Activated CD8-positive, alpha-beta T cell treated with anti-CD3 and anti-CD28 coated beads, Interleukin-2, amount 10 ng/mL, durations not matched to agents 7 days and 5 days (primary cell): ENCODE measurements around the gene FAM120B. TPM values are rescaled to one million over a fixed set of nuclear protein-coding genes. Genes with fewer than 3 reads are reported as not detected.
"Not testable (repeated sequence)": the region's sequence is repeated elsewhere in the genome, so short reads cannot be mapped to it uniquely, and the experiment has no call there.

Experiments used
- ATAC-seq: fragments of 150-1000 bp; cut with Tn5 transposase; one replicate; pipeline ENCODE4 v1.10.0; 2021; ENCODE audit warnings: moderate library complexity
- CTCF ChIA-PET: fragments of 350-600 bp; sonication (Branson Sonifier 250); formaldehyde crosslinking; loops from one replicate; lab custom pipeline; 2021; ENCODE audit warnings: antibody characterized with exemption; lab: Charles Lee
- POLR2A ChIA-PET: fragments of 350-600 bp; sonication (Branson Sonifier 250); formaldehyde crosslinking; loops from one replicate; lab custom pipeline; 2021; ENCODE audit warnings: antibody characterized with exemption; lab: Charles Lee
- DNase-seq: peaks from one replicate; pipeline ENCODE4 v3.0.0-alpha.2; 2020
- H3K27ac Mint-ChIP-seq: one replicate; pipeline ENCODE4 v1.8.0; 2021; ENCODE audit warnings: mild to moderate bottlenecking, mixed read lengths
- H3K27me3 Mint-ChIP-seq: one replicate; pipeline ENCODE4 v1.8.0; 2021; ENCODE audit warnings: low read depth, mixed read lengths
- H3K36me3 Mint-ChIP-seq: one replicate; pipeline ENCODE4 v1.8.0; 2021; ENCODE audit warnings: low read depth, mixed read lengths
- H3K4me1 Mint-ChIP-seq: one replicate; pipeline ENCODE4 v1.8.0; 2021; ENCODE audit warnings: low read depth, mixed read lengths
- H3K4me3 Mint-ChIP-seq: one replicate; pipeline ENCODE4 v1.8.0; 2021; ENCODE audit warnings: mild to moderate bottlenecking, mixed read lengths
- H3K9me3 Mint-ChIP-seq: one replicate; pipeline ENCODE4 v1.8.0; 2022; ENCODE audit warnings: mixed read lengths; ENCODE audit not compliant: insufficient read depth
- total RNA-seq, 2 experiments: library from RNA; stranded (reverse); gene quantifications; one replicate each; pipeline ENCODE4 v1.2.3, GENCODE V29; 2021

Gene FAM120B
- total RNA-seq, 2 experiments from 2014 or later: 25.5 to 26.0 TPM

DNA sequence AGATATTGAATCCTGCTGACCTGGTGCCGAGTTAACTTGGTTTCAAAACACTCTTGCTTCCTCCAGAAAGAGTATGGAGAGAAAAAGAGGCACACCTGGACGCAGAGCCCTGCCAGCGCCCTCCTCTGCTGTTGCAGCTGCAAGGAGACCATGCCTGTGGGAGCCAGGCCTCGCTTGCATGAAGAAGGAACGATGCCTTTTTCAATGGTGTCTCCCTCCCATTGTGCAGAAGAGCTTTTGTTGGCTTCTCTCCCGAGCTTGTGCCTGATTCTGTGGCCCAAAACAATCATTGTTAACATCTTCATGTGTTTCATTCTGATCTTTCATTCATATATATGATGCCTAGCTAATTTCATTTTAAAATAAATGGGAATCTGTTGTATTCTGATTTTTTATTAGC lies 98.1 kb downstream of the FAM120B start:
- ATAC-seq: no peak

DNA sequence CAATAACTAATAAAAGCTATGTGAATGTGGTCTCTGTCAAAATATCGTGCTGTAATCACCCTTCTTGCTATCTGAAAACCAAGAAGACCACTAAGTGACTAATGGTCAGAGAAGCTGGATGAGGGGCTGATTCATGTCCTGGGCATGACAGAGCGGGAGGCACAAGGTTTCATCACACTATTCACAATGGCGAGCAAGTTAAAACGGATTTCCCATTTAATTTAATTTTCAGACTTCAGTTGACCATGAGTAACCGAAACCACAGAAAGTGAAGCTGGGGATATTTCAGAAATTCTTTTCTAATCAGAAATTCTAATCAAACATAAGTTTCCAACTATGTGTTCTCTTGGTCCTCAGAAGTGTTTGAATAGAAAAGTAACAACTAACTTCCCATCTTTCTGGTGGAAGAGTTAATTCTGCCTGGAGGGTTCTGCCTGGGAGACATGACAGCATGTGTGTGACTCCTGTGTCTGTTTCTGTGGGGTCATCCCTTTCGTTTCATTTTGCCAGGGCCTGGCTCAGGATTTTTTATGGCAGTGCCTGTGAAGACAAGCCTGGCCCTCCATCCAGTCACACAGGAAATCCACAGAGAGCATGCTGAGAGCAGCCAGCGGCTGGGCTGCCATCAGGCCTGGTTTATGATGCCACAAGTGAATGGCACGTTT lies 98.9 kb downstream of the FAM120B start:
- ChIA-PET CTCF (no interaction called here), POLR2A (no interaction called here)
- Mint-ChIP-seq H3K4me3 (no peak overlapping the region), H3K27ac (no peak overlapping the region), H3K36me3 (peaks cover 33% of the 10 kb centered on the region), H3K9me3 (no peaks in the 10 kb centered on the region), H3K4me1 (peaks cover 4% of the 10 kb centered on the region), H3K27me3 (peaks cover 2% of the 10 kb centered on the region)
- no peak for ATAC-seq
- DNase-seq: no peak

More for the DNA sequence above, 98.1 kb downstream of the FAM120B start:
- CTCF ChIA-PET: interaction anchor here (1.1 kb wide), 1 partner anchor 124 kb away, joined by 3 read pairs; no protein-coding TSS in a partner anchor
- DNase-seq: no peak
- H3K4me3 Mint-ChIP-seq: no peak overlapping the region
- POLR2A ChIA-PET: no interaction called here
- H3K4me1 Mint-ChIP-seq: peaks cover 4% of the 10 kb centered on the region
- no peak overlapping the region for H3K27ac Mint-ChIP-seq
- peaks cover 35% of the 10 kb centered on the region for H3K36me3 Mint-ChIP-seq
- H3K27me3 Mint-ChIP-seq: no peaks in the 10 kb centered on the region
- H3K9me3 Mint-ChIP-seq: no peaks in the 10 kb centered on the region

DNA sequence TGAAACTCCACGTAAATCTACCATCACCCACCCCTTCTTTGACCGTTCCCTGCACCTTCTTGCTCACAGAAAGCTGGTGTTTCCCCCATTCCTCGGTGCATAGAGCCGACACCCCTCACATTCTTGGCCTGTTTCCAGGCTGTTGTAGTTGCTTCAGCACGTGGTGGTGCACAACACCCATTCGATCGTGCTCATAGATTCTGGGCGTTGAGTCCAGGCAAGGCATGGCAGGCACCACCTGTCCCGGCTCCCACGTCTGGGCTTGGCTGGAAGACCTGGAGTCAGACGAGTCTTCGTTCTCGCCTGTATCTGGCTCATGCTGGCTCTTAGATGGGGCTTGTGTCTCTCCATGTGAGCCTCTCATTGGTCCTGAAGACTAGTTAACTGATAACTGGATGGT lies 100.6 kb downstream of the FAM120B start:
- ChIA-PET POLR2A (no interaction called here), CTCF (interaction anchor here (1.1 kb wide), 1 partner anchor 575 kb away, joined by 3 read pairs; no protein-coding TSS in a partner anchor)
- no peak for ATAC-seq
- Mint-ChIP-seq H3K9me3 (no peaks in the 10 kb centered on the region), H3K4me3 (no peak overlapping the region), H3K4me1 (peaks cover 4% of the 10 kb centered on the region), H3K27me3 (peaks cover 16% of the 10 kb centered on the region), H3K36me3 (peaks cover 29% of the 10 kb centered on the region), H3K27ac (no peak overlapping the region)
- no peak for DNase-seq

DNA sequence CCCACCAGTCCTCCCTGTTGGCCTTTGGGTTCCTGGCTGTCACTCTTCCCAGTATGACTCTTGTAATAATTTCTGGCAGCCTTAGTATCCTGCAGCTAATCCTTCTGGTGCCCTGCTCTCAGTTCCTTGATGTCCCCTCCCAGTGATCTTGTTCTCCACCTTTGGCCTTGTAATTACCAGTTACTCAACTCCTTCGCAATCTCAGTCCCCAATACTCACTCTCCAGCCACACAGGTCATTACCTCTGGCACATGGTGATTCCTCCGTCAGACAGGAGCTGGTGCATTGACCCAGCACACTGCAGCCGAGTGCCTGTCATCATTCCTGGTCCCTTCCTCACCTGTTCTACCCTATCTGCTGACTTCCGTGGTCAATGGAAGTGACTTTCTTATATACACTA lies 101.4 kb downstream of the FAM120B start:
- ChIA-PET POLR2A (no interaction called here), CTCF (no interaction called here)
- peaks cover 4% of the 10 kb centered on the region for H3K4me1 Mint-ChIP-seq
- no peak for ATAC-seq
- no peak overlapping the region for H3K4me3 Mint-ChIP-seq
- H3K9me3 Mint-ChIP-seq: no peaks in the 10 kb centered on the region
- H3K27ac Mint-ChIP-seq: no peak overlapping the region
- DNase-seq: no peak
- peaks cover 29% of the 10 kb centered on the region for H3K36me3 Mint-ChIP-seq
- H3K27me3 Mint-ChIP-seq: peaks cover 18% of the 10 kb centered on the region

DNA sequence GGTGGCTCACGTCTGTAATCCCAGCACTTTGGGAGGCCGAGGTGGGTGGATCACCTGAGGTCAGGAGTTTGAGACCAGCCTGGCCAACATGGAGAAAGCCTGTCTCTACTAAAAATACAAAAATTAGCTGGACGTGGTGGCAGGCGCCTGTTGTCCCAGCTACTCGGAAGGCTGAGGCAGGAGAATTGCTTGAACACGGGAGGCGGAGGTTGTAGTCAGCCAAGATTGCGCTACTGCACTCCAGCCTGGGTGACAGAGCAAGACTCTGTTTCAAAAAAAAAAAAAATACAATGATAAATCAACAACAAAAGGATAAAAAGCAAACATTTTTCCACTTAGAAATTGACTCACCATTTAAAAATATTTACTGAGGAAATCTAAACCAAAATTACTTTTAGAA lies 103.2 kb downstream of the FAM120B start:
- Mint-ChIP-seq H3K27me3 (peaks cover 18% of the 10 kb centered on the region), H3K36me3 (peaks cover 23% of the 10 kb centered on the region)
- H3K4me3 Mint-ChIP-seq, H3K4me1 Mint-ChIP-seq, DNase-seq, H3K27ac Mint-ChIP-seq, CTCF ChIA-PET, POLR2A ChIA-PET, H3K9me3 Mint-ChIP-seq, ATAC-seq: not testable (repeated sequence)

DNA sequence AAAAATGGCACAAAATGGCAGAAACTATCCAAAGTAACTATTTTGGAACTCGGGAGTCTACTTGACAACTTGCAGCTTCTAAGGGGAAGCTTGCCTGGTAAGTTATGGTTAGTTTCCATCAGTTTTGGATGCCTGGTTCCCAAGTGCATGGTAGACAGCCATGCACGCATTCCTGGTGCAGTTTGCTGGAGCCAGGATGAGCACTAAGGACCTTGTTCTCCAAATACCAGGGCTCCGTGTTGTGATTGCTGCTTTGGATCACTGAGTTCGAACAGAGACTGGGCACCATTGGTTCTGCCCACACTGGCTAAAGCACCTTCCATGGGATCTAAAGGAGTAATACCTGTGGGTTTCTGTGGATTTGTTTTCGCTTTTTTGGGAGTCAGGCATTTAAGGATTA lies 103.7 kb downstream of the FAM120B start:
- CTCF ChIA-PET: interaction anchor here (0.5 kb wide), 1 partner anchor 538 kb away, joined by 5 read pairs; no protein-coding TSS in a partner anchor
- ATAC-seq: no peak

DNA sequence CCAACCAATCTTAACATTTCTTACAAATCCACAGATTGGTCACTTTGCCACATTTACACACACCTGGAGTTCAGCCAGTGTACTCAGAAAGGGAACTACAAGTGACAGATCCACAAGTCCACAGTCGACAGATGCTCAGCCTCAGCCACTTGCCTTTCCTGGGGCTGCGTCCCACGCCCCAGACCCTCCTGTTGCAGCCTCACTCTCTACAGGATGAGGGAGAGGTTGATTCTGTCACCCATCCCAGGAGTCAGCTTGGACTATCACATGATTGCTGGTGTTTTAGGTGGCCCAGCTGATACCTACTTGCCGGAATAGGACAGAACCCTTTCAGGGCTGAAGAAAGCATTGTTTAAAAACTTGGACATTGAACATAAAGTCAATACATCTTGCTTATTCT lies 108.8 kb downstream of the FAM120B start:
- Mint-ChIP-seq H3K4me3 (no peak overlapping the region), H3K27me3 (peaks cover 29% of the 10 kb centered on the region), H3K36me3 (no peaks in the 10 kb centered on the region), H3K27ac (no peak overlapping the region), H3K4me1 (no peaks in the 10 kb centered on the region), H3K9me3 (no peaks in the 10 kb centered on the region)
- ChIA-PET CTCF (no interaction called here), POLR2A (no interaction called here)
- DNase-seq: no peak
- no peak for ATAC-seq

More for the DNA sequence above, 103.7 kb downstream of the FAM120B start:
- Mint-ChIP-seq H3K36me3 (peaks cover 18% of the 10 kb centered on the region), H3K4me3 (no peak overlapping the region), H3K27ac (no peak overlapping the region), H3K9me3 (no peaks in the 10 kb centered on the region), H3K4me1 (peaks cover 4% of the 10 kb centered on the region), H3K27me3 (peaks cover 21% of the 10 kb centered on the region)
- DNase-seq: no peak
- POLR2A ChIA-PET: no interaction called here

DNA sequence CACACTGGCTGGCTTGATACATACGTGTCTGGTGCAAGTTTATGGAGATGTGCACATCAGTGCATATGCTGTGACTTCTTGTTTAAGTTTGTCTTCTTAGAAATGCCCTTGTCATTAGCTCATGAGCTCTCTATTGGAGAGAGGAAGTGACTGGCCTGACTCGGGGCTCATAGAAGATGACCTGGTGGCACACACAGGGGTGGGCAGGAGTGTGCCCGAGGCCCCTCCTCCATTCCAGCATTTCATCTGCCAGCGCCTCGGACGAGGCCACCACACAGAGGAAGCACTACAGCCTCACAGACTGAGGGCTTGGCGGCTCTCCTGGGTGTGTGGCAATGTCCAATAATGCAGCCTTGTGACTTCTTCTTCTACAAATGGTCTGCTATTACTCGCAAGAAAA lies 109.7 kb downstream of the FAM120B start:
- no peak overlapping the region for H3K27ac Mint-ChIP-seq
- ATAC-seq (no peak), DNase-seq (no peak)
- H3K4me3 Mint-ChIP-seq: no peak overlapping the region
- H3K27me3 Mint-ChIP-seq: peaks cover 19% of the 10 kb centered on the region
- ChIA-PET POLR2A (no interaction called here), CTCF (no interaction called here)
- no peaks in the 10 kb centered on the region for H3K36me3 Mint-ChIP-seq
- H3K9me3 Mint-ChIP-seq: no peaks in the 10 kb centered on the region
- no peaks in the 10 kb centered on the region for H3K4me1 Mint-ChIP-seq

DNA sequence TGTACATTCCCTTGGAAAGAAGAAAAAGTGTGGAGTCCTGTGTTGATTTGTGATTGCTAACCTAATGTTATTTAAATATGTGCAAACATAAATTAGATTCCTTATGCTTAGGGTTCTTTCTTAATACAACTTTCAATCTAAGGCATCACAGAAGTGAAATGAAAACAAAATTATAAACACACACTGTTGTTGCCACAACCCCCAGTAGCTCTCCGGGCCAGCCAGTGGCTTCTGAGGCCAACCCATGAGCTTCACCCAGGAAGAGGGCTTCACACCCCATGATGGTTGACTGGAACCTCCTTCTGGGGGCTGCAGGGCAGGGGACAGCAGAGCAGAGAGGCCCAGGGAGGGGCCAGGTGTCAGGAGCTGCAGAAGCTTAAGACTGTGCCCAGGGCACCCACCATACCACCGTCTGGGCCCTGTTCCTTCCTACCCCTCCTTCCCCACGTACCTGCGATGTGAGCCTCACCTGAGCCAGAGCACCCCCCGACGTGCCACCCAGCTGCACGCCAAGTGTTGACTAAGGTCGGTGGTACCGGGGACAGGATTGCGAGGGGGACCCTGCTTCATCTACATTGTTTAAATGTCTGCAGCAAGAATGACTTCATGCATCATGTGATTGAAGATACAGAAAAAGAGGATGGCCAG lies 110.5 kb downstream of the FAM120B start:
- ATAC-seq: no peak
- POLR2A ChIA-PET: no interaction called here
- Mint-ChIP-seq H3K4me1 (no peaks in the 10 kb centered on the region), H3K27me3 (peaks cover 16% of the 10 kb centered on the region), H3K4me3 (no peak overlapping the region), H3K27ac (no peak overlapping the region), H3K36me3 (no peaks in the 10 kb centered on the region), H3K9me3 (no peaks in the 10 kb centered on the region)
- DNase-seq: no peak
- CTCF ChIA-PET: no interaction called here

DNA sequence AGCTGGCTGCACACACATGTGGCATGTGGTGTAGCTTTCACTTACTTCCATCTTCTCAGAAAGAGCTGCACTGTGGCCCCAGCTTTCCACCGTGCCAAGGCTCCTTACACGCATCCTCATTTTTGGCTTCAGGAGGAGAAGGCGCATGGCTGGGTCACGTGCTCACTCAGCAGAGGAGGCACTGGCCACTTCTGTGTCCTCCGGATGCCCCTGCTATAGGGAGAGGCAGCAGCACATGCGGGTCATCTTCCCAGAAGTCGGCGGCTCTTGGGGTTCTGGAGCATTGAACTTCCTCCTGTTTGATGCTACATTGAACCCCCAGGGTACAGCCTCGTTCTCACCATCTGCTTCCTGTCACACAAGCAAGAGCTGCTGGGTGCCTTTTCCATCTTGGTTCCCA lies 111.3 kb downstream of the FAM120B start:
- CTCF ChIA-PET: no interaction called here
- DNase-seq: no peak
- no peaks in the 10 kb centered on the region for H3K9me3 Mint-ChIP-seq
- H3K27ac Mint-ChIP-seq: no peak overlapping the region
- no peaks in the 10 kb centered on the region for H3K4me1 Mint-ChIP-seq
- H3K4me3 Mint-ChIP-seq: no peak overlapping the region
- H3K27me3 Mint-ChIP-seq: peaks cover 16% of the 10 kb centered on the region
- no peaks in the 10 kb centered on the region for H3K36me3 Mint-ChIP-seq
- POLR2A ChIA-PET: no interaction called here
- no peak for ATAC-seq

DNA sequence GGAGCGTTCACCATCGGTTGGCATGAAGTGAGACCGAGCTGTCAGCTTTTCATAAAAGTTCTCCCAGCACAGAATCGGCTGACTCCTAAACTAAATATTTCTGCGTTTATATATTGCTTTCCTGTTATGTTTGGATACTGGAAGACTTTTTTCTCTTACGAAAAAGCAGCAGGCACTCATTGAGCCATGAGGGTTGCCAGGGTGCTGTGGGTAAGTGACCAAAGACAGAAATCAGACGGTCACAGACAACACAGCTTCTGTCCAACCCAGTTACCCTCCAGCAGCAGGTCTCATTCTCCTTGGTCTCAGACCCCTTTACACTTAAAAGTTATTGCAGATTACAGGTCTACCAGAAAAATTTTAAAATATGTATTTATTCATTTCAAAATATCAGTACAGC lies 113.7 kb downstream of the FAM120B start:
- Mint-ChIP-seq H3K27ac (no peak overlapping the region), H3K36me3 (no peaks in the 10 kb centered on the region), H3K4me1 (no peaks in the 10 kb centered on the region), H3K27me3 (peaks cover 14% of the 10 kb centered on the region), H3K4me3 (no peak overlapping the region), H3K9me3 (no peaks in the 10 kb centered on the region)
- CTCF ChIA-PET: no interaction called here
- no peak for ATAC-seq
- POLR2A ChIA-PET: no interaction called here
- no peak for DNase-seq
